Fibroblast of lung (primary cell): Measurements from ENCODE around the gene PRX. TPM values are rescaled to one million over a fixed set of nuclear protein-coding genes. Genes with fewer than 3 reads are reported as not detected.
"Not testable (repeated sequence)": the region's sequence is repeated elsewhere in the genome, so short reads cannot be mapped to it uniquely, and the experiment has no call there.

ENCODE experiments used
- DNase-seq, 2 donors: peaks; one replicate each; pipeline versions ENCODE4 v3.0.0 to v3.0.0-alpha.2; 2010; ENCODE audit warnings: low read depth in 2 of 2
- H2AFZ ChIP-seq: 2 replicates; pipeline ENCODE4 v1.5.1; 2012; ENCODE audit warnings: low read length, control low read depth, inconsistent platforms
- H3K27ac ChIP-seq: 2 replicates; pipeline ENCODE4 v1.5.1; 2011; ENCODE audit warnings: low read length, control low read depth; ENCODE audit not compliant: insufficient read depth
- H3K27me3 ChIP-seq: 2 replicates; pipeline ENCODE4 v1.5.1; 2011; ENCODE audit warnings: mild to moderate bottlenecking, low read length; ENCODE audit not compliant: control insufficient read depth, insufficient read depth
- H3K36me3 ChIP-seq: 2 replicates; pipeline ENCODE4 v1.5.1; 2011; ENCODE audit warnings: low read length; ENCODE audit not compliant: control insufficient read depth, insufficient read depth
- H3K4me1 ChIP-seq: 2 replicates; pipeline ENCODE4 v1.5.1; 2011; ENCODE audit warnings: low read length; ENCODE audit not compliant: control insufficient read depth, insufficient read depth; ENCODE audit errors: extremely low read depth
- H3K4me2 ChIP-seq: 2 replicates; pipeline ENCODE4 v1.5.1; 2011; ENCODE audit warnings: low read length, control low read depth; ENCODE audit not compliant: insufficient read depth; ENCODE audit errors: extremely low read depth
- H3K4me3 ChIP-seq, 4 experiments: fragments of 200-600 bp in 1 of 4; sonication (generic) in 1 of 4; replicated peaks in 1 of 4; 2 replicates each; pipeline ENCODE4 v1.5.1; 2011 to 2016; ENCODE audit warnings: low read length in 4 of 4, low read depth in 3 of 4, mild to moderate bottlenecking in 3 of 4, control low read depth in 2 of 4, inconsistent platforms in 1 of 4, mixed read lengths in 1 of 4; ENCODE audit not compliant: insufficient read depth in 1 of 4; ENCODE audit errors: control extremely low read depth in 1 of 4
- H3K79me2 ChIP-seq: 2 replicates; pipeline ENCODE4 v1.5.1; 2012; ENCODE audit warnings: mild to moderate bottlenecking, low read length, inconsistent platforms; ENCODE audit not compliant: control insufficient read depth, insufficient read depth
- H3K9ac ChIP-seq: 2 replicates; pipeline ENCODE4 v1.5.1; 2011; ENCODE audit warnings: mild to moderate bottlenecking, low read length, control low read depth; ENCODE audit not compliant: insufficient read depth
- H3K9me3 ChIP-seq: 2 replicates; pipeline ENCODE4 v1.5.1; 2012; ENCODE audit warnings: low read depth, low read length; ENCODE audit not compliant: control insufficient read depth, insufficient read depth
- H4K20me1 ChIP-seq: 2 replicates; pipeline ENCODE4 v1.5.1; 2011; ENCODE audit warnings: low read length; ENCODE audit not compliant: control insufficient read depth, insufficient read depth; ENCODE audit errors: extremely low read depth
- CTCF ChIP-seq, 2 donors: IDR thresholded peaks in 1 of 2; conservative IDR thresholded peaks in 1 of 2; 1 replicate in 1 of 2; 2 replicates in 1 of 2; pipeline ENCODE4 v1.5.1; 2011 to 2012; ENCODE audit warnings: low read length in 2 of 2, control low read depth in 1 of 2, inconsistent platforms in 1 of 2, low read depth in 1 of 2, mild to moderate bottlenecking in 1 of 2
- EZH2 ChIP-seq: IDR thresholded peaks from 2 replicates; pipeline ENCODE4 v1.5.1; 2012; ENCODE audit warnings: low read length, control low read depth, mild to moderate bottlenecking; ENCODE audit errors: missing control alignments
- polyA plus RNA-seq, 2 donors: library from polyadenylated mRNA; depleted of rRNA in 1 of 2; stranded (reverse) in 1 of 2; unstranded in 1 of 2; fragments of >200 nt; gene quantifications; 2 replicates each; pipeline ENCODE4 v1.2.1, GENCODE V29; 2011 to 2012; ENCODE audit warnings: missing spikeins in 1 of 2
- total RNA-seq: library from RNA; depleted of rRNA; stranded (reverse); fragments of >200 nt; gene quantifications from 2 replicates; pipeline ENCODE4 v1.2.1, GENCODE V29; 2014

The PRX gene
- total and polyA plus RNA-seq, 2 donors (not counting 1 experiment from before 2014, with no cell fraction given) = 0.91 to 3.6 TPM

GRCh38 chr19:40374084-40374483 is 39.1 kb downstream of the PRX start:
- H3K4me2 ChIP-seq = no peak overlapping the region
- no peaks in the 10 kb centered on the region for H3K27me3 ChIP-seq
- no peak overlapping the region for H3K27ac ChIP-seq
- H3K9ac ChIP-seq = no peak overlapping the region
- H2AFZ ChIP-seq = no peak overlapping the region
- H3K36me3 ChIP-seq = peaks cover 6% of the 10 kb centered on the region
- no peaks in the 10 kb centered on the region for H3K9me3 ChIP-seq
- no peaks in the 10 kb centered on the region for H3K4me1 ChIP-seq
- H4K20me1 ChIP-seq = no peaks in the 10 kb centered on the region
- no peak overlapping the region for H3K4me3 ChIP-seq
- no peaks in the 10 kb centered on the region for H3K79me2 ChIP-seq
- DNase-seq = no peak
- TF ChIP-seq EZH2 (no peak), CTCF (conservative IDR thresholded peaks at IDR 0.05 in 1 of 2, IDR thresholded peaks at IDR 0.05 in 1 of 2; ENCODE audit: low read depth in 1 of 2, low read length in 2 of 2) (no peak)

- H3K36me3 ChIP-seq = peaks cover 9% of the 10 kb centered on the region
- DNase-seq = no peak
- TF ChIP-seq CTCF (conservative IDR thresholded peaks at IDR 0.05 in 1 of 2, IDR thresholded peaks at IDR 0.05 in 1 of 2; ENCODE audit: low read depth in 1 of 2, low read length in 2 of 2) (no peak), EZH2 (no peak)
- no peak overlapping the region for H2AFZ ChIP-seq
- H3K4me3 ChIP-seq = no peak overlapping the region
- no peak overlapping the region for H3K4me2 ChIP-seq
- no peaks in the 10 kb centered on the region for H3K79me2 ChIP-seq
- no peaks in the 10 kb centered on the region for H3K9me3 ChIP-seq
- no peak overlapping the region for H3K27ac ChIP-seq
- H3K9ac ChIP-seq = no peak overlapping the region
- H3K27me3 ChIP-seq = no peaks in the 10 kb centered on the region
- no peaks in the 10 kb centered on the region for H3K4me1 ChIP-seq
- H4K20me1 ChIP-seq = no peaks in the 10 kb centered on the region
These were observed 41.4 kb downstream of the PRX start for GRCh38 chr19:40371802-40372122.

GRCh38 chr19:40370997-40371801 is 42.0 kb downstream of the PRX start:
- H3K4me2 ChIP-seq = no peak overlapping the region
- no peaks in the 10 kb centered on the region for H3K9me3 ChIP-seq
- no peaks in the 10 kb centered on the region for H3K27me3 ChIP-seq
- no peak overlapping the region for H2AFZ ChIP-seq
- peaks cover 9% of the 10 kb centered on the region for H3K36me3 ChIP-seq
- TF ChIP-seq EZH2 (no peak), CTCF (conservative IDR thresholded peaks at IDR 0.05 in 1 of 2, IDR thresholded peaks at IDR 0.05 in 1 of 2; ENCODE audit: low read depth in 1 of 2, low read length in 2 of 2) (no peak)
- DNase-seq = no peak
- no peak overlapping the region for H3K27ac ChIP-seq
- H4K20me1 ChIP-seq = no peaks in the 10 kb centered on the region
- no peaks in the 10 kb centered on the region for H3K4me1 ChIP-seq
- no peak overlapping the region for H3K9ac ChIP-seq
- H3K79me2 ChIP-seq = no peaks in the 10 kb centered on the region
- no peak overlapping the region for H3K4me3 ChIP-seq

- not testable (repeated sequence) for H4K20me1 ChIP-seq, H3K9ac ChIP-seq, H3K79me2 ChIP-seq, DNase-seq, H3K9me3 ChIP-seq, H3K4me3 ChIP-seq, H3K4me2 ChIP-seq, H3K36me3 ChIP-seq, H2AFZ ChIP-seq, H3K27me3 ChIP-seq, H3K4me1 ChIP-seq, H3K27ac ChIP-seq
These were observed 42.9 kb downstream of the PRX start for GRCh38 chr19:40370253-40370652.
